Endothelial cell of umbilical vein (primary cell): ENCODE results near the gene ATXN10. TPM values are rescaled to one million over a fixed set of nuclear protein-coding genes. Genes with fewer than 3 reads are reported as not detected.

Experiments
- BruUV-seq: library from RNA; stranded (reverse); fragments of 400-500 nt; replicated peaks from 2 replicates; lab custom pipeline; 2021; lab: Mats Ljungman, UMichigan
- CTCF ChIA-PET: fragments of 300-600, 350-600 bp; sonication (Branson Sonifier 250); formaldehyde crosslinking; loops from one replicate; lab custom pipeline; 2021; ENCODE audit warnings: antibody characterized with exemption, inconsistent platforms; lab: Charles Lee
- POLR2A ChIA-PET: fragments of 300-600, 350-600 bp; sonication (Branson Sonifier 250); formaldehyde crosslinking; loops from one replicate; lab custom pipeline; 2021; ENCODE audit warnings: antibody characterized with exemption, inconsistent platforms; lab: Charles Lee
- DNase-seq: peaks from one replicate; pipeline ENCODE4 v3.0.0-alpha.2; 2011; ENCODE audit warnings: low read depth, low spot score
- FAIRE-seq: peaks from 2 replicates; lab custom pipeline; 2011; peaks lifted over from hg19 to GRCh38; lab: Jason Lieb, UNC
- H2AFZ ChIP-seq: 2 replicates; pipeline ENCODE4 v1.6.0; 2012; ENCODE audit warnings: low read depth, low read length, control low read depth, inconsistent platforms
- H3K27ac ChIP-seq: 2 replicates; pipeline ENCODE4 v1.5.1; 2011; ENCODE audit warnings: low read depth, mild to moderate bottlenecking, control low read depth, low read length, moderate library complexity; ENCODE audit not compliant: insufficient read depth
- H3K27me3 ChIP-seq, 2 experiments: 2 replicates each; pipeline versions ENCODE4 v1.6.0 to v1.6.1; 2011; ENCODE audit warnings: low read length in 2 of 2, mixed read lengths in 1 of 2; ENCODE audit not compliant: control insufficient read depth in 2 of 2, insufficient read depth in 2 of 2
- H3K36me3 ChIP-seq, 2 experiments: 2 replicates in 1 of 2; 3 replicates in 1 of 2; pipeline ENCODE4 v1.5.1; 2011; ENCODE audit warnings: low read length in 2 of 2, mild to moderate bottlenecking in 1 of 2, moderate library complexity in 1 of 2; ENCODE audit not compliant: control insufficient read depth in 2 of 2, insufficient read depth in 2 of 2; ENCODE audit errors: extremely low read depth in 1 of 2
- H3K4me1 ChIP-seq: 3 replicates; pipeline ENCODE4 v1.5.1; 2011; ENCODE audit warnings: mild to moderate bottlenecking, low read length; ENCODE audit not compliant: control insufficient read depth, insufficient read depth; ENCODE audit errors: extremely low read depth
- H3K4me2 ChIP-seq: 2 replicates; pipeline ENCODE4 v1.6.1; 2011; ENCODE audit warnings: low read length, control low read depth, mixed read lengths; ENCODE audit not compliant: insufficient read depth
- H3K4me3 ChIP-seq, 3 experiments: fragments of 200-600 bp in 1 of 3; sonication (generic), shearing (Covaris generic) in 1 of 3; replicated peaks in 1 of 3; 2 replicates each; pipeline ENCODE4 v1.5.1; 2011 to 2016; ENCODE audit warnings: control low read depth in 3 of 3, low read length in 3 of 3, mild to moderate bottlenecking in 2 of 3, inconsistent platforms in 1 of 3, low read depth in 1 of 3, moderate library complexity in 1 of 3; ENCODE audit not compliant: insufficient read depth in 1 of 3
- H3K79me2 ChIP-seq: 2 replicates; pipeline ENCODE4 v1.6.0; 2012; ENCODE audit warnings: low read length, inconsistent platforms; ENCODE audit not compliant: control insufficient read depth, insufficient read depth
- H3K9ac ChIP-seq: replicated peaks from 2 replicates; pipeline ENCODE3; 2011; ENCODE audit warnings: low read length, control low read depth; ENCODE audit not compliant: insufficient read depth; ENCODE audit errors: extremely low read depth
- H3K9me1 ChIP-seq: replicated peaks from 3 replicates; pipeline ENCODE4 v1.6.0; 2011; ENCODE audit warnings: mild to moderate bottlenecking, low read length; ENCODE audit not compliant: control insufficient read depth, insufficient read depth; ENCODE audit errors: extremely low read depth
- H3K9me3 ChIP-seq: replicated peaks from 2 replicates; pipeline ENCODE4 v1.5.1; 2012; ENCODE audit warnings: low read length, inconsistent platforms; ENCODE audit not compliant: control insufficient read depth, insufficient read depth
- H4K20me1 ChIP-seq: replicated peaks from 2 replicates; pipeline ENCODE3; 2011; ENCODE audit warnings: mild to moderate bottlenecking, low read length; ENCODE audit not compliant: control insufficient read depth, insufficient read depth; ENCODE audit errors: extremely low read depth
- CTCF ChIP-seq, 2 donors: IDR thresholded peaks; 1 replicate in 1 of 2; 2 replicates in 1 of 2; pipeline ENCODE4 v1.5.1; 2011; ENCODE audit warnings: low read length in 2 of 2, mild to moderate bottlenecking in 2 of 2, moderate library complexity in 2 of 2, control low read depth in 1 of 2, inconsistent platforms in 1 of 2, low read depth in 1 of 2; ENCODE audit not compliant: insufficient read depth in 1 of 2; ENCODE audit errors: extremely low read depth in 1 of 2
- EZH2 ChIP-seq: IDR thresholded peaks from 2 replicates; pipeline ENCODE4 v1.6.1; 2012; ENCODE audit warnings: borderline replicate concordance, low read depth, mild to moderate bottlenecking, moderate library complexity, low read length, inconsistent platforms; ENCODE audit not compliant: severe bottlenecking
- FOS ChIP-seq: IDR thresholded peaks from 2 replicates; pipeline ENCODE4 v1.6.1; 2011; ENCODE audit warnings: mild to moderate bottlenecking, low read length, moderate library complexity, borderline replicate concordance; ENCODE audit not compliant: insufficient read depth
- GATA2 ChIP-seq: IDR thresholded peaks from 2 replicates; pipeline ENCODE4 v1.7.0; 2011; ENCODE audit warnings: low read depth, mild to moderate bottlenecking, moderate library complexity, mixed read lengths, low read length; ENCODE audit not compliant: insufficient read length, insufficient read depth
- JUN ChIP-seq: IDR thresholded peaks from 2 replicates; pipeline ENCODE4 v1.6.1; 2011; ENCODE audit warnings: borderline replicate concordance, low read depth; ENCODE audit not compliant: insufficient read length, insufficient read depth
- MAX ChIP-seq: IDR thresholded peaks from 2 replicates; pipeline ENCODE4 v1.6.1; 2011; ENCODE audit not compliant: insufficient read depth, insufficient read length
- MYC ChIP-seq: IDR thresholded peaks from one replicate; pipeline ENCODE4 v1.6.1; 2011; ENCODE audit warnings: mild to moderate bottlenecking, low read depth, low read length
- POLR2A ChIP-seq: IDR thresholded peaks from 2 replicates; pipeline ENCODE4 v1.6.1; 2012; ENCODE audit warnings: low read depth, mild to moderate bottlenecking, control low read depth, low read length
- POLR2AphosphoS5 ChIP-seq: IDR thresholded peaks from 2 replicates; pipeline ENCODE4 v1.6.1; 2012; ENCODE audit warnings: low read depth, mild to moderate bottlenecking, control low read depth, low read length, moderate library complexity; ENCODE audit not compliant: insufficient read depth
- dilution Hi-C: fragments of 300-500 bp; cut with MboI; formaldehyde crosslinking; loops from one replicate; pipeline ENCODE4 v1.15.0; 2019; ENCODE audit warnings: low sequenced_read_pairs; ENCODE audit not compliant: extremely low pct_ligation_motif_present
- intact Hi-C: fragments of 100-400 bp; cut with micrococcal nuclease; formaldehyde crosslinking; loops from one replicate; pipeline ENCODE4 v1.10.0; 2022
- polyA plus RNA-seq, 4 experiments: library from polyadenylated mRNA; depleted of rRNA in 3 of 4; stranded (reverse) in 3 of 4; unstranded in 1 of 4; fragments of >200 nt; gene quantifications; 2 replicates each; pipeline versions ENCODE4 v1.2.1 to v1.2.3, GENCODE V29; 2011 to 2012; ENCODE audit warnings: missing spikeins in 1 of 4
- total RNA-seq: library from RNA; stranded (reverse); gene quantifications from 2 replicates; pipeline ENCODE4 v1.2.3, GENCODE V29; 2021

The ATXN10 gene
- total and polyA plus RNA-seq, 2 donors (not counting 3 experiments of a cell fraction or from before 2014, with no cell fraction given), result 73.2 to 91.9 TPM

GRCh38 chr22:45776313-45776585 lies 104.6 kb downstream of the ATXN10 start:
- no peak for TF ChIP-seq MYC
- intact Hi-C loops, result no loop called here
- Histone ChIP-seq H4K20me1 (peaks cover 2% of the 10 kb centered on the region), H3K9ac (no peak overlapping the region), H3K79me2 (peaks cover 3% of the 10 kb centered on the region), H3K4me1 (peaks cover 7% of the 10 kb centered on the region), H3K9me3 (no peaks in the 10 kb centered on the region), H2AFZ (no peak overlapping the region), H3K9me1 (no peaks in the 10 kb centered on the region), H3K27me3 (no peaks in the 10 kb centered on the region), H3K36me3 (no peaks in the 10 kb centered on the region), H3K4me3 (no peak overlapping the region), H3K27ac (no peak overlapping the region), H3K4me2 (no peak overlapping the region)
- no peak for DNase-seq
- POLR2A ChIA-PET, result no interaction called here
- CTCF ChIA-PET, result interaction anchor here (1.2 to 2.2 kb wide), 3 partner anchors 16 to 87 kb away, joined by 4 to 10 read pairs (median 7); no protein-coding TSS in a partner anchor
- no peak for FAIRE-seq
- BruUV-seq, result no TSS peak
- dilution Hi-C loops, result no loop called here

GRCh38 chr22:45777046-45777851 lies 105.6 kb downstream of the ATXN10 start:
- peaks cover 2% of the 10 kb centered on the region for H4K20me1 ChIP-seq
- peaks cover 3% of the 10 kb centered on the region for H3K79me2 ChIP-seq
- no peak overlapping the region for H3K4me3 ChIP-seq
- no peak overlapping the region for H2AFZ ChIP-seq
- DNase-seq (peak; percentile 24), FAIRE-seq (peak; percentile 67)
- no peak overlapping the region for H3K4me2 ChIP-seq
- ChIA-PET CTCF (interaction anchor here (0.9 to 2.2 kb wide), 4 partner anchors 15 to 86 kb away, joined by 3 to 10 read pairs (median 6); no protein-coding TSS in a partner anchor), POLR2A (no interaction called here)
- no peak overlapping the region for H3K9ac ChIP-seq
- H3K27ac ChIP-seq, result no peak overlapping the region
- intact Hi-C loops, result no loop called here
- no peak for TF ChIP-seq POLR2A
- no peak for TF ChIP-seq CTCF (IDR thresholded peaks at IDR 0.05; ENCODE audit: extremely low read depth in 1 of 2, insufficient read depth in 1 of 2, low read depth in 1 of 2, low read length in 2 of 2)
- no peak for TF ChIP-seq EZH2
- TF ChIP-seq FOS, result no peak
- TF ChIP-seq POLR2AphosphoS5, result no peak
- no peak for TF ChIP-seq JUN
- no peak for TF ChIP-seq MAX
- TF ChIP-seq GATA2, result no peak
- TF ChIP-seq MYC, result no peak
- dilution Hi-C loops, result no loop called here
- BruUV-seq, result no TSS peak
- H3K4me1 ChIP-seq, result peaks cover 7% of the 10 kb centered on the region
- no peaks in the 10 kb centered on the region for H3K27me3 ChIP-seq
- H3K9me3 ChIP-seq, result no peaks in the 10 kb centered on the region
- no peaks in the 10 kb centered on the region for H3K36me3 ChIP-seq
- no peaks in the 10 kb centered on the region for H3K9me1 ChIP-seq
